Lower lobe of right lung (tissue), 2 donors: Measurements from ENCODE around the gene PHACTR1. TPM values are rescaled to one million over a fixed set of nuclear protein-coding genes. Genes with fewer than 3 reads are reported as not detected.
"Not testable (repeated sequence)": the region's sequence is repeated elsewhere in the genome, so short reads cannot be mapped to it uniquely, and the experiment has no call there.

Experiments
- ATAC-seq, 2 donors: fragments of 200-7000 bp; cut with Tn5 transposase; one replicate each; pipeline ENCODE4 v1.9.1; 2020 to 2022; ENCODE audit warnings: mild to moderate bottlenecking in 2 of 2, moderate library complexity in 2 of 2
- DNase-seq: peaks from one replicate; pipeline ENCODE4 v3.0.0-alpha.2; 2020
- H3K27ac ChIP-seq: fragments of 200-600 bp; one replicate; pipeline ENCODE4 v1.8.0; 2022
- H3K27me3 ChIP-seq: fragments of 200-600 bp; one replicate; pipeline ENCODE4 v1.8.0; 2022; ENCODE audit warnings: low read depth
- H3K36me3 ChIP-seq: fragments of 200-600 bp; one replicate; pipeline ENCODE4 v1.8.0; 2022; ENCODE audit warnings: mild to moderate bottlenecking
- H3K4me1 ChIP-seq: fragments of 200-600 bp; one replicate; pipeline ENCODE4 v1.8.0; 2022
- H3K4me3 ChIP-seq: fragments of 200-600 bp; one replicate; pipeline ENCODE4 v1.8.0; 2022; ENCODE audit warnings: mild to moderate bottlenecking
- H3K9me3 ChIP-seq: fragments of 200-600 bp; one replicate; pipeline ENCODE4 v1.8.0; 2022
- CTCF ChIP-seq: fragments of 200-600 bp; IDR thresholded peaks from one replicate; pipeline ENCODE4 v1.8.0; 2022; ENCODE audit warnings: antibody characterized with exemption, mild to moderate bottlenecking
- intact Hi-C: fragments of 100-400 bp; cut with DNase I; formaldehyde crosslinking; loops from one replicate; pipeline ENCODE4 v1.11.0; 2022
- total RNA-seq: library from RNA; stranded (reverse); fragmentation: NEBNext Ultra II Directional; extraction: Animal tissue kit (Norgen Biotek cat#: 25700); gene quantifications from one replicate; pipeline ENCODE4 v1.2.1, GENCODE V29; 2021
- donor health status: DM: no; HTN: yes; CAD: no; lungs with severe emphysema.

PHACTR1 gene
- total RNA-seq, 1 donor from 2014 or later, result 91.0 TPM

DNA sequence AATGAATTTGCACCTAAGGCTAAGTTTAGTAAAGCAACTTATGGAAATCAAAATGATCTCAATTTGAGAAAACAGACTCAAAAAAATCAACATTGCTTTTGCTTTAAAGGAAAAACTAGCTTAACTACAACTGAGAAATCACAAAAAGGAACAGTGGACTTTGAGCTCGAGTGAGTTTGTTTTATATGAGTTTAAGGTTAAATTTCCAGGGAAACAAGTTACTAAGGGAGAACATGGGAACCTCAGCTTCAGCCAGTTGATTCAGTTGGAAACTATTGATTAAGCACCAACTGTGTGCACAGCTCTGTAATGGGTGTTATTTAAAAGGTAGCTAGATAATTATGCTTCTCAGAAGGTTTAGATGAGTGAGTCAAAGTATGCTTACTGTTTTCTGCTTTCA is 526.0 kb downstream of the PHACTR1 start:
- H3K27ac ChIP-seq, result no peak overlapping the region
- peaks cover 7% of the 10 kb centered on the region for H3K36me3 ChIP-seq
- no peak for TF ChIP-seq CTCF
- no peaks in the 10 kb centered on the region for H3K4me1 ChIP-seq
- ATAC-seq (no peak), DNase-seq (no peak)
- intact Hi-C loops, result no loop called here
- H3K4me3 ChIP-seq, result no peak overlapping the region
- H3K9me3 ChIP-seq, result no peaks in the 10 kb centered on the region
- H3K27me3 ChIP-seq, result no peaks in the 10 kb centered on the region

GRCh38 chr6:13243033-13243432 is 526.5 kb downstream of the PHACTR1 start:
- no peak for DNase-seq
- intact Hi-C loops, result no loop called here
- H3K9me3 ChIP-seq, result no peaks in the 10 kb centered on the region
- no peak for TF ChIP-seq CTCF
- no peaks in the 10 kb centered on the region for H3K4me1 ChIP-seq
- H3K4me3 ChIP-seq, result no peak overlapping the region
- H3K36me3 ChIP-seq, result peaks cover 7% of the 10 kb centered on the region
- H3K27ac ChIP-seq, result no peak overlapping the region
- H3K27me3 ChIP-seq, result no peaks in the 10 kb centered on the region
- no peak for ATAC-seq

DNA sequence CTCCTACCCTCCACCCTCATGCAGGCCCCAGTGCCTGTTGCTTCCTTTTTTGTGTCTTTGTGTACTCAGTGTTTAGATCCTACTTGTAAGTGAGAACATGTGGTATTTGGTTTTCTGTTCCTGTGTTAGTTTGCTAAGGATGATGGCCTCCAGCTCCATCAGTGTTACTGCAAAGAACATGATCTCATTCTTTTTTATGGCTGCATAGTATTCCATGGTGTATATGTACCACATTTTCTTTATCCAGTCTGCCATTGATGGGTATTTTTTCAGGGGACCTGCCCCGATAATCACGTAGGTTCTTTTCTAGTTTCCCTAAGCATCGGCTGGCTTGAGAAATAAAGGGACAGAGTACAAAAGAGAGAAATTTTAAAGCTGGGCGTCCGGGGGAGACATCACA is 527.2 kb downstream of the PHACTR1 start:
- H3K27ac ChIP-seq, H3K9me3 ChIP-seq, DNase-seq, ATAC-seq, H3K4me3 ChIP-seq, H3K27me3 ChIP-seq, H3K4me1 ChIP-seq, intact Hi-C loops, H3K36me3 ChIP-seq: not testable (repeated sequence)

GRCh38 chr6:13247627-13248026 is 531.1 kb downstream of the PHACTR1 start:
- TF ChIP-seq CTCF, result no peak
- H3K27me3 ChIP-seq, result no peaks in the 10 kb centered on the region
- no peaks in the 10 kb centered on the region for H3K9me3 ChIP-seq
- no peak for DNase-seq
- H3K4me3 ChIP-seq, result no peak overlapping the region
- no peak overlapping the region for H3K27ac ChIP-seq
- ATAC-seq, result no peak
- no peaks in the 10 kb centered on the region for H3K36me3 ChIP-seq
- H3K4me1 ChIP-seq, result no peaks in the 10 kb centered on the region
- intact Hi-C loops, result no loop called here

DNA sequence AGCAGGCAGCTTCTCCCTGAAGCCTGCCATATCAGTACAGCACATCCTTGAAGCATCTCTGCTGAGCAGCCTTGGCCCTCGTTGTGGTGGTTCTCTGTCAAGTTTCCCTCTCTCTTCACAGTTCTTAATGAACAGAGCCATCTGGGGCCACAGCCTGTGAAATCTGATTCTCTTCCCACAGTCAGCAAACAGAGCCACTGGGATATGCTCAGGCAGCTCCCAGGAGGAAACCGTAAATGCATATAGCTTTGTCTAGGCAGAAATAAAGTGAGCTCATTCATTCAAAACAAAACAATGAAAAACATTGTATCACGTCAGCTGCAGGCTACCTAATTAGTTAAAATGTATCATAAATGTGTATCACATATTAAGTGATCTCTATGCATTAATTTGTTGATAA is 531.5 kb downstream of the PHACTR1 start:
- Histone ChIP-seq H3K27me3 (no peaks in the 10 kb centered on the region), H3K4me1 (no peaks in the 10 kb centered on the region), H3K36me3 (no peaks in the 10 kb centered on the region), H3K27ac (no peak overlapping the region), H3K4me3 (no peak overlapping the region), H3K9me3 (no peaks in the 10 kb centered on the region)
- DNase-seq (no peak), ATAC-seq (no peak)
- no peak for TF ChIP-seq CTCF
- intact Hi-C loops, result no loop called here

GRCh38 chr6:13248584-13248985 is 532.0 kb downstream of the PHACTR1 start:
- Histone ChIP-seq H3K36me3 (no peaks in the 10 kb centered on the region), H3K27ac (no peak overlapping the region), H3K4me3 (no peak overlapping the region), H3K4me1 (no peaks in the 10 kb centered on the region), H3K27me3 (no peaks in the 10 kb centered on the region), H3K9me3 (no peaks in the 10 kb centered on the region)
- no peak for DNase-seq
- TF ChIP-seq CTCF, result no peak
- intact Hi-C loops, result no loop called here
- ATAC-seq, result no peak
